Measurements from ENCODE around the gene RNF149. TPM values are rescaled to one million over a fixed set of nuclear protein-coding genes. Genes with fewer than 3 reads are reported as not detected.
"Not testable (repeated sequence)": the region's sequence is repeated elsewhere in the genome, so short reads cannot be mapped to it uniquely, and the experiment has no call there.

The RNF149 gene
- total RNA-seq, 4 donors from 2014 or later: 14.7 to 27.7 (median 18.5) TPM

DNA sequence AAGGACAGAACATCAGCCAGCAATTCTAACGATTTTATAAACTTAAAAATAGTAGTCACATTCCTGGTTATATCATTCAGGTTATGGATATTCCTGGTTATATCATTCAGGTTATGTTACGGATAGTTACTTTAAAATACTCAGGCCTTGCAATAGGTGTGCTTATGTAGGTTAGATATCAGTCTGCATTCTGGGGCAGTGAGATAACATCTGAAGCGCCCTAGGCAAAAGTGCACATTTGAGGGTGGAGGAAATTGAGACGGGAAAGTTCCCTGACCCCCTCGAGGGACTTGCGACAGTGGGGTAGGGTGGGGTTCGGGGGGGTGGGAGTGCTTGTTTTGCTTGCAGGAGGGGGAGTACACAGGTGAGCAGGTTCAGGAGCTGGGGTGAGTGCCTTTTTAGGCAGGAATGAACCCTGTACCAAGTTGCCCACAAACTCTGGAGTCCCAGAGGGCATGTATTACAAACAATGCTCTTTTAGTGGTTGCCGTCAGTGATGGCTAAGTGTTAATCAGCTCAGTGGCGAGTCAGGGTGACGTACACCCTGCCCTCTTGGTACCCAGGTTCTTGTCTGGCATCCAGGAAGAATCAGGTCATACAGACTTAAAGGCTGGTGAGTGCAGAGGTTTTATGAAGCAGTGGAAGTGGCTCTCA, 47.0 kb upstream of the RNF149 start:
- Histone ChIP-seq H3K4me3 (no peak overlapping the region), H3K36me3 (no peaks in the 10 kb centered on the region), H3K9me3 (no peaks in the 10 kb centered on the region), H3K27ac (no peak overlapping the region), H3K4me1 (no peaks in the 10 kb centered on the region), H3K27me3 (no peaks in the 10 kb centered on the region)
- TF ChIP-seq POLR2A (IDR thresholded peaks at IDR 0.05): no peak
- TF ChIP-seq, protein P1, sequence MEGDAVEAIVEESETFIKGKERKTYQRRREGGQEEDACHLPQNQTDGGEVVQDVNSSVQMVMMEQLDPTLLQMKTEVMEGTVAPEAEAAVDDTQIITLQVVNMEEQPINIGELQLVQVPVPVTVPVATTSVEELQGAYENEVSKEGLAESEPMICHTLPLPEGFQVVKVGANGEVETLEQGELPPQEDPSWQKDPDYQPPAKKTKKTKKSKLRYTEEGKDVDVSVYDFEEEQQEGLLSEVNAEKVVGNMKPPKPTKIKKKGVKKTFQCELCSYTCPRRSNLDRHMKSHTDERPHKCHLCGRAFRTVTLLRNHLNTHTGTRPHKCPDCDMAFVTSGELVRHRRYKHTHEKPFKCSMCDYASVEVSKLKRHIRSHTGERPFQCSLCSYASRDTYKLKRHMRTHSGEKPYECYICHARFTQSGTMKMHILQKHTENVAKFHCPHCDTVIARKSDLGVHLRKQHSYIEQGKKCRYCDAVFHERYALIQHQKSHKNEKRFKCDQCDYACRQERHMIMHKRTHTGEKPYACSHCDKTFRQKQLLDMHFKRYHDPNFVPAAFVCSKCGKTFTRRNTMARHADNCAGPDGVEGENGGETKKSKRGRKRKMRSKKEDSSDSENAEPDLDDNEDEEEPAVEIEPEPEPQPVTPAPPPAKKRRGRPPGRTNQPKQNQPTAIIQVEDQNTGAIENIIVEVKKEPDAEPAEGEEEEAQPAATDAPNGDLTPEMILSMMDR (IDR thresholded peaks at IDR 0.05 in 4 of 5, conservative IDR thresholded peaks at IDR 0.05 in 1 of 5): no peak
- in situ Hi-C loops (cut with MboI; ENCODE audit: low sequenced_read_pairs in 4 of 4) (no loop called here), intact Hi-C loops (cut with DNase I; ENCODE audit: low total_unique reads) (no loop called here)
- DNase-seq (no peak), ATAC-seq (no peak)

DNA sequence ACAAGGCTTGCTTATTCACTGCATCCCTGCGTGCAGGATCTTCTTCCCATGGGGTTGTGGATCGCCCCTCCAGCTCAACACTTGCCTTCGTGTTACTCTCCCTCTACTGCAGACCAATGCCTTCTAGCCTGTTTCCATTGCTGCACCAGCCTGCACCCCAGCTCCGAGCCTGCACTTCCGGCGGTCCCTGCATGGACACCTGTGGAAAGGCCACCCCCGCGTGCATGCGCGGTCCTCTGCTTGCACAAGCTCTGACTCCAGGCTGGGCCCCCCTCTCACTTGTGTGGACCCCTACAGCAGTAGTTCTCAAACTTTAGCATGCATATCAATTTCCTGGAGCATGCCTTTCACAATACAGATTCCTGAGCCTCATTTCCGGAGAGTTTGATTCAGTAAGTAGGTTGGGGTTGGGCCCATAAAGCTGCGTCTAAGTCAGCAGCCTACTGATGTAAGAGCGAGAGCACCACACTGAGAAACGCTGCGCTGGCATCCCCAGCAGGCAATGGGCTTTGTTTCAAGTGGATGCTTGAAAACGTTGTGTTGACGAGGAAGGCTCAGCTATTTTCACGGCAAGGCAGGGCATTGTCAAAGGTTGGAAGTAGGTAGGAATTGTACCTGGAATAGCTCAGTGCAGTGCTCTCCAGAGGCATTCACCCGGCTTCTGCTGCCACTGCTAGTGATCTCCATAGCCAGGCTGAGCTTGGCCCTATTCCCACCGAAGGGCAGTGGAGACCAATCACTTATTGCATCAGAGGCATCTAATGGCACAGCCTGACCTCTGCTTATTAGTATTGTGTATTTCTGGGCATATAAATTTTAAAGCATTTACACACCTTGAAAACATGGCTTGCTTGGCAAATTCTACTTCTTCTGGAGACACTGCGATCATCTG, 46.2 kb upstream of the RNF149 start:
- intact Hi-C loops (cut with DNase I; ENCODE audit: low total_unique reads): no loop called here
- Histone ChIP-seq H3K4me1 (no peaks in the 10 kb centered on the region), H3K27me3 (no peaks in the 10 kb centered on the region), H3K27ac (no peak overlapping the region), H3K4me3 (no peak overlapping the region), H3K9me3 (no peaks in the 10 kb centered on the region), H3K36me3 (no peaks in the 10 kb centered on the region)
- no peak for TF ChIP-seq POLR2A (IDR thresholded peaks at IDR 0.05)
- TF ChIP-seq, protein P1 (IDR thresholded peaks at IDR 0.05 in 4 of 5, conservative IDR thresholded peaks at IDR 0.05 in 1 of 5): no peak
- in situ Hi-C loops (cut with MboI; ENCODE audit: low sequenced_read_pairs in 4 of 4): no loop called here
- DNase-seq (no peak), ATAC-seq (no peak)

DNA sequence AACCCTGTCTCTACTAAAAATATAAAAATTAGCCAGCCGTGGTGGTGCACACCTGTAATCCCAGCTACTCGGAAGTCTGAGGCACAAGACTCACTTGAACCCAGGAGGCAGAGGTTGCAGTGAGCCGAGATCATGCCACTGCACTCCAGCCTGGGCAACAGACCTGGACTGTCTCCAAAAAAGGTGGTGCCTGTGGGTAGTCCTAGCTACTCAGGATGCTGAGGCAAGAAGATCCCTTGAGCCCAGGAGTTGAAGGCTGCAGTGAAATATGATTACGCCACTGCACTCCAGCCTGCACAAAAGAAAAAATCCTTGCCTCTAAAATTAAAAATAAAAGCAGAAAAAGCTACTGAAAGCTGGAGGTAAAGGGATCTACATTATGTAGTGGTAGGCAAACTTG, 44.1 kb upstream of the RNF149 start:
- H3K9me3 ChIP-seq; intact Hi-C loops (cut with DNase I; ENCODE audit: low total_unique reads); DNase-seq; H3K36me3 ChIP-seq; H3K4me3 ChIP-seq; in situ Hi-C loops (cut with MboI; ENCODE audit: low sequenced_read_pairs in 4 of 4); H3K4me1 ChIP-seq; ATAC-seq; H3K27me3 ChIP-seq; H3K27ac ChIP-seq: not testable (repeated sequence)

DNA sequence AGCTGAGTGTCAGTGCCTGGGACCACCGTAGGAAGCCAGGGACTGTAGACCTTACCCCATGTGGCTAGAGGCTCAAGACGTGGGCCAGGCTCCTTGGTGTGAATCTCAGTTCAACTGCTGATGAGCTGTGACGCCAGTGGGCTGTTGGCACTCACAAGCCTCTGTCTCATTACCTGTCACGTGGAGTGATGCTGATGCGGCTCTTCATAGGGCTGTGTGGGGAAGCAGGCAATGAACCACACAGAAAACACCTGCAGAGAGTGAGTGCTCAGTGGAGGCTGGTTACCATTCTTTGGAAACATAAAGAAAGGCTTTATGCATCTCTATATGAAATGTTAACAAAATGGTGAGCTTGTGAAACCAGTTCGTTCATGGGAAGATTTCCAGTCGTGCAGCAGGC, 42.7 kb upstream of the RNF149 start:
- H3K36me3 ChIP-seq: no peaks in the 10 kb centered on the region
- TF ChIP-seq, protein P1 (IDR thresholded peaks at IDR 0.05 in 4 of 5, conservative IDR thresholded peaks at IDR 0.05 in 1 of 5): no peak
- intact Hi-C loops (cut with DNase I; ENCODE audit: low total_unique reads): no loop called here
- no peaks in the 10 kb centered on the region for H3K9me3 ChIP-seq
- DNase-seq: no peak
- in situ Hi-C loops (cut with MboI; ENCODE audit: low sequenced_read_pairs in 4 of 4): no loop called here
- H3K4me1 ChIP-seq: no peaks in the 10 kb centered on the region
- H3K27ac ChIP-seq: no peak overlapping the region
- no peak for ATAC-seq
- no peak overlapping the region for H3K4me3 ChIP-seq
- no peaks in the 10 kb centered on the region for H3K27me3 ChIP-seq

DNA sequence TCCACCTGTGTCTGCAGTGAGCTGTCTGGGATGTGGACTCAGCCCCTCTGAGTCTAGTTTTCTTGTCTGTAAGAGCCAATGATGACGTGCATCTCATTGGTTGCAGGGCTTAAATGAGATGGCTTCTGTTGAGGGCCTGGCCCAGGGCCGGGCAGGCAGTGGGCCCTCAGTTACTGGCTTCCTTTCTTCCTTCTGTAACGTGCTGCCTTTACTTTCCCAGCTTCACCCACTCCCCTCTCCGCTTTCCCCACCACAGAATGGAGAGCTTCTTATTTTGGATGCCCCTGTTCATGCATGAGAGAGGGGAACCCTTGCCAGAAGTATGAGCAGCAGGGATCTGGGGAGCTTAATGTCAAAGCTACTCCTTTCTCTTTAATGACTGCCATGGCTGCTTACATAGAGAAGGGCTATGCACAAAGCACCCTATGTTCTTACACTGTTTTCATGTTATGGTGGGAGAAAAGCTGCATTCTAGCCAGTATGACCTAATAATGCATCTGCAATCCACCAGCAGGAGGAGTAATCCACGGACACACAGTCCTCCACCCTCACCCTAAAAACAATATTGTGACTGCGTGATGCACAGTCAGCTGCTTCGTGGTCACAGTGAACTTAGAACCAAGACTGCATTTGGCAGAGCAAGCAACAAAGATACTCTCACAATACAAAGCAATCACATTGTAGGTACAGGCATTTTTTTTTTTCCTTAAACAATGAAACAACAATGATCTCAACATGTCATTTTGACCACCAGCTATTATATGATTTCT, 41.6 kb upstream of the RNF149 start:
- intact Hi-C loops (cut with DNase I; ENCODE audit: low total_unique reads): no loop called here
- ATAC-seq (no peak), DNase-seq (no peak)
- H3K9me3 ChIP-seq: no peaks in the 10 kb centered on the region
- TF ChIP-seq, protein P1 (IDR thresholded peaks at IDR 0.05 in 4 of 5, conservative IDR thresholded peaks at IDR 0.05 in 1 of 5): no peak
- TF ChIP-seq POLR2A (IDR thresholded peaks at IDR 0.05): no peak
- H3K4me3 ChIP-seq: no peak overlapping the region
- no peaks in the 10 kb centered on the region for H3K4me1 ChIP-seq
- H3K36me3 ChIP-seq: no peaks in the 10 kb centered on the region
- in situ Hi-C loops (cut with MboI; ENCODE audit: low sequenced_read_pairs in 4 of 4): loop anchor here in 2 of 4 donors (10.0 to 25.0 kb wide), 2 partner anchors 485 to 487 kb away; no protein-coding TSS in a partner anchor
- no peaks in the 10 kb centered on the region for H3K27me3 ChIP-seq
- no peak overlapping the region for H3K27ac ChIP-seq
